Measurements from ENCODE around the gene C5AR1. TPM values are rescaled to one million over a fixed set of nuclear protein-coding genes. Genes with fewer than 3 reads are reported as not detected.
A peak's percentile ranks its signal among the peaks of the same experiment; 100 is the strongest.
"Not testable (repeated sequence)": the region's sequence is repeated elsewhere in the genome, so short reads cannot be mapped to it uniquely, and the experiment has no call there.

The C5AR1 gene
- total RNA-seq, result 12.9 TPM
- long read RNA-seq, partial matches to known transcripts, result 1 of 7 reads
- long read RNA-seq, other reads (novel, unspliced or antisense), result 6 of 7 reads

DNA sequence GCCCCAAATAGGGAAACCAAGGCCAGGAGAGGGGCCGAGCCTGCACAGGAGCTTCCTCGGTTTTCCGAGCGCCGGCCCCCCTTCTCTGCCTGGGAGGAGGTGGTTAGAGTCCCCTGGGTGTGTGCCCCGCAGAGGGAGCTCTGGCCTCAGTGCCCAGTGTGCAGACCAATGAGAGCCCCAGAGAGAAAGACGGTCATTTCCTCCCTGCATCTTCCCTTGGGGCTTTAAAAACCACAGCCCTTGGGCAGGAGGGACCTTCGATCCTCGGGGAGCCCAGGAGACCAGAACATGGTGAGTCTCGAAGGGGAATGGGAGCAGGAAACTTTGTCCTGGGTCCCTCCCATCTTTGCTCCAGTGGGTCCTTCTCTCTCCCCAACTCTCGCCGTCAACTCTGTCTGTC lies at the start of gene C5AR1:
Gene C5AR1 (plus strand): TSS at position 254 of the 400 bp plus-strand sequence. CDS start 35 bp downstream, at position 289.
- intact Hi-C loops (cut with DNase I), result loop anchor here (10.0 kb wide), 1 partner anchor 375 kb away; no protein-coding TSS in a partner anchor
- peak; percentile 91 for DNase-seq (ENCODE audit: low spot score)

DNA sequence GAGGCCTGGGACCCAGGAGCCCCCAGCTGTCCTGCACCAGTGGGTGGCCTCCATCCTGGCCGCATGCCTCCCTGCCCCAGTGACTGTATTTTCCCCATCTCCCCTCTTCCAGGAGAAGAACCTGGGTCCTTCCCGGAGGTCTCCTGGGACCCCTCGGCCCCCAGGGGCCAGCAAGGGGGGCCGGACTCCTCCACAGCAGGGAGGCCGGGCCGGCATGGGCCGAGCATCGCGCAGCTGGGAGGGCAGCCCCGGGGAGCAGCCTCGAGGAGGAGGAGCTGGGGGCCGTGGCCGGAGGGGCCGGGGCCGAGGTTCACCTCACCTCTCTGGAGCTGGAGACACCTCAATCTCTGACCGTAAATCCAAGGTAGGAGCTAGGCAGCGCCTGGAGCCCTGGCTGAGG lies 49.2 kb upstream of the C5AR1 start:
- DNase-seq (ENCODE audit: low spot score), result no peak
- intact Hi-C loops (cut with DNase I), result no loop called here

DNA sequence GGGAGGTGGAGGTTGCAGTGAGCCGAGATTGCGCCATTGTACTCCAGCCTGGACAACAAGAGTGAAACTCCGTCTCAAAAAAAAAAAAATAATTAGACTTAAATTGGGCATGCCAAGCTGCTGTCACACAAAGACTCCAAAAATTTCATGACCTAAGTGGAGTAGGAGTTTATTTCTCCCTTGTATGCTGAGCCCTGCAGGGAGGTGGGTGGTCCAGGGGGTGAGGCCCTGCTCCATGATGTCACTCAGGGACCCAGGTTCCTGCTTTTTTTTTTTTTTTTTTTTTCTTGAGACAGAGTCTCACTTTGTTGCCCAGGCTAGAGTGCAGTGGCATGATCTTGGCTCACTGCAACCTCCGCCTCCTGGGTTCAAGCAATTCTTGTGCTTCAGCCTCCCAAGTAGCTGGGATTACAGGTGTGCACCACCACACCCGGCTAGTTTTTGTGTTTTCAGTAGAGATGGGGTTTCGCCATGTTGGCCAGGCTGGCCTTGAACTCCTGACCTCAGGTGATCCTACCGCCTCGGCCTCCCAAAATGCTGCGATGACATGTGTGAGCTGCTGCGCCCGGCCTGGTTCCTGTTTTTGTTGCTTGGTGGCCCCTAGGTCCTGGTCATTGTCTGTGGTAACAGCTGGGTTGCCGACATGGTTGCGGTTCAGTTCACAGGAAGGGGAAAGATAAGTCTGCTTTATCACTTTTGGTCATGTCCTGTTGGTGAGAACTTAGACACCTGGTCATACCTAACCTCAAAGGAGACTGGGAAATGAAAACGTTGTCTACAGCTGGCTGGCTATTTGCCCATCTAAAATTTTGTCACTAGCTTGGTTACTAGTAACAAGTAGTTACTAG lies 47.5 kb upstream of the C5AR1 start:
- DNase-seq (ENCODE audit: low spot score); intact Hi-C loops (cut with DNase I): not testable (repeated sequence)

DNA sequence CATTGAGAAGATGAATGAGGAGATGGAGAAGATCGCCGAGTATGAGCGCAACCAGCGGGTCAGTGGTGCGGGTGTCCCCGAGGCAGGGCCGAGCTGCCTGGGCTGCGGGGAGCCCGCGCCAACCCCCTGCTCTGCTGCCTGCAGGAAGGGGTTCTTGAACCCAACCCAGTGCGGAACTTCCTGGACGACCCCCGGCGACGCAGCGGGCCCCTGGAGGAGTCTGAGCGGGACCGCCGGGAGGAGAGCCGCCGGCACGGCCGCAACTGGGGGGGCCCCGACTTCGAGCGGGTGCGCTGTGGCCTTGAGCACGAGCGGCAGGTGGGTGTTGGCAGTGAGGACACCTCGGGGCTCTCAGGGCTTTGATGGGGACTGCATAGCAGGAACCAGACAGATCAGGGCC lies 45.0 kb upstream of the C5AR1 start:
- intact Hi-C loops (cut with DNase I), result no loop called here
- DNase-seq (ENCODE audit: low spot score), result no peak

DNA sequence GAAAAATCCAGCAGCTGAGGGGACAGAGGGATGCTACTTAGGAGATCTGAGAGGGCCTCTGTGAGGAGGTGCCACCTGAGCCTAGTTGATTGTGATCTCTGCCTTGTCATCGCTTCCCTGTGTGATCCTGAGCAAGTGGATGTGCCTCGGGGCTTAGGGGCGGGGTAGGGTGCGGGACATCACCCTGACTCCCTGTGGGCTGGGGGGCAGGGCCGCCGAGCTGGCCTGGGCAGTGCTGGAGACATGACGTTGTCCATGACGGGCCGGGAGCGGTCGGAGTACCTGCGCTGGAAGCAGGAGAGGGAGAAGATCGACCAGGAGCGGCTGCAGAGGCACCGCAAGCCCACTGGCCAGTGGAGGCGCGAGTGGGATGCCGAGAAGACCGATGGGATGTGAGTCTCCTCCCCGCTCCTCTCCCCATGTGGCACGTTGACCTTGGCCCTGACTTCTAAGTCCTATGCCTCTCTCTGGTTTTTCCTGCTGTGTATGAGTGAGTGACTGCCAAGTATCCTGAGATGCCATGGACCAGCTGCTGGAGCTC lies 43.2 kb upstream of the C5AR1 start:
- no peak for DNase-seq (ENCODE audit: low spot score)
- intact Hi-C loops (cut with DNase I), result no loop called here

GRCh38 chr19:47267350-47267759 lies 42.3 kb upstream of the C5AR1 start:
- intact Hi-C loops (cut with DNase I), result no loop called here

GRCh38 chr19:47268028-47268427 lies 41.6 kb upstream of the C5AR1 start:
- intact Hi-C loops (cut with DNase I), result no loop called here
- DNase-seq (ENCODE audit: low spot score), result no peak

More at GRCh38 chr19:47267350-47267759, 42.3 kb upstream of the C5AR1 start:
- no peak for DNase-seq (ENCODE audit: low spot score)

GRCh38 chr19:47269596-47269995 lies 40.1 kb upstream of the C5AR1 start:
- no peak for DNase-seq (ENCODE audit: low spot score)
- intact Hi-C loops (cut with DNase I), result no loop called here

DNA sequence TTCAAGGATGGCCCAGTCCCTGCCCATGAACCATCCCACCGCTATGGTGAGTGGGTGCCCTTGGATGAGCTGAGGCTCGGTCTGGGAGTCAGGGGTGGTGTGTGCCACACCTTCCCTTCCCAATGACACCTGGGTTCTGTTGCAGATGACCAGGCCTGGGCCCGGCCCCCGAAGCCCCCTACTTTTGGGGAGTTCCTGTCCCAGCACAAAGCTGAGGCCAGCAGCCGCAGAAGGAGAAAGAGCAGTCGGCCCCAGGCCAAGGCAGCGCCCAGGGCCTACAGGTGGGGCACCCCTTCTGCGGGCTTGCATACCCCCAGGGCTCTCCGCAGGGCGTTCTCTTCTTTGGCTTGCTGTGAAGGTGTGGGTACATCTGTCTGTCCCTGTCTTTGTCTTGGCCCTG lies 39.3 kb upstream of the C5AR1 start:
- intact Hi-C loops (cut with DNase I), result no loop called here
- DNase-seq (ENCODE audit: low spot score), result no peak

GRCh38 chr19:47271949-47272348 lies 37.7 kb upstream of the C5AR1 start:
- no peak for DNase-seq (ENCODE audit: low spot score)
- intact Hi-C loops (cut with DNase I), result no loop called here

DNA sequence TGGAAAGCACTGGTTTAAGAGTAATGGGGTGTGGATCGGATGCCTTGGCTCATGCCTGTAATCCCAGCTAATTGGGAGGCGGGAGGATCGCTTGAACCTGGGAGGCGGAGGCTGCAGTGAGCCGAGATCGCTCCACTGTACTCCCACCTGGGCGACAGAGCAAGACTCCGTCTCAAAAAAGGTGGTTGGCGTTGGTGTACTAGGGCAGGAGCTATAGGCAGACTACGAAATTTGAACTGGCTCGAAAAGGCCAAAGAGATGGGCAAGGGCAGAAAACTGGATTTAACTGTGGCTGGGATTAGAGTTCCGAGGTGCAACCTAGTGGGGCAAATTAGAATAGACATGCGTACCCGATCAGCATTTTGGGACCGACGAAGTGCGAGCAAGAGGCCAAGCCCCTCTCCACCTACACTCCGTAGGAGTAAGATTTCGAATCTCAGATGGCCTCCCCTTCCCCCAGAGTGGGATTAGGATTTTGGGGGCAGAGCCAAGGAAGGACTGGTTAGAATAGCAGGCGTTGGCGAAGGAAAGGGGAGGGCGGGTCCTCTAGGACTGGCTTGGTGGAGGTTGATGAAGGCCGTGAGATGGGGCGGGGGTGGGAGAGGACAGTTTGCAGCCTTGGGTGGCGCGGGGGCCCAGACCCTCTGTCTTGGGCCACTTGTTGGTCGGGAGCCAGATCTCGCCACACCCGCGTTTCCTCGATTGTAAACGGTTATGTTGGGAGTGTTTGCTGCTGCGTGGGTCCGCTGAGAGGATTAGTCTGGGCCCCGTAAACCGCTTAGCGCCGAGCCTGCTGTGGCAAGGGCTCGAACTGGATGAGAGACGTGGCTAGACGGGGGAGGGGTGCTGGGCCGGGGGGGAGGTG lies 37.0 kb upstream of the C5AR1 start:
- intact Hi-C loops (cut with DNase I), result no loop called here
- no peak for DNase-seq (ENCODE audit: low spot score)

DNA sequence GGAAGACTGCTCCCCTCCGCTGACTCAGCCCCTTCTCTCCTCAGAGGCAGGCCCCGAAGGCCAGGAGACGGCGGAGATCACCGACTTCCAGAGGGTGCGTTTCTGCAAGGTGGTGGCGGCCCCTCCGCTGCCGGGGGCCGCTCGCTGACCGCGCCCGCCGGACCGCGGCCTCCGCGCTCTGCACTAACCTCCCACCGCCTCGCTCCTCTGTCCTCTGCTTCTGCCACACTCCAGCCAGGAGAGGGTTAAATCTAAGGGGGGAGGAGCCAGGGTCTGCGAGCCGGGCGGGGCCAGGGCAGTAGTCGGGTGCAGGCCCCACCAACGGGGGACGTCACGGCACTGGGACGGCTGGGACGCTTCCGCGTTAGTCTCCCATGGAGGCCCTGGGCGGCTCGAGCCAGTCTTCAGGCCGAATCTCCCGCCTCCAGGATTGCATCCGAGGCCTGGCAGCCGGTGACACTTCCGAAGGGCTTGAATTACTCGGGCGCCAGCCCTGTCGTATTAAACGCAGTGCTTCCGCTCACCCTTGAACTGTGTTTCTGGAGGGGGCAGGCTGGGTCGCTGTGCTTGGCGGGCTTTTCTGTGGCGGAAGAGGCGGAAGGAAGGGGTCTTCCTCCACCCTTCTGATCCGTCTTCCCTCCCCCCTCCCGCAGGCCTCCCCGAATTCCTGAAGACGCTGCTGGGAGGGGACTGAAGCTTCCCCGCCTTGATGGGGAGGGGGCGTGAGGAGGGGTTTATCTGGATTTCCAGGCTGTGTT lies 36.2 kb upstream of the C5AR1 start:
- peak; percentile 95 for DNase-seq (ENCODE audit: low spot score)
- intact Hi-C loops (cut with DNase I), result loop anchor here (1.0 kb wide), 1 partner anchor 16 kb away; no protein-coding TSS in a partner anchor

DNA sequence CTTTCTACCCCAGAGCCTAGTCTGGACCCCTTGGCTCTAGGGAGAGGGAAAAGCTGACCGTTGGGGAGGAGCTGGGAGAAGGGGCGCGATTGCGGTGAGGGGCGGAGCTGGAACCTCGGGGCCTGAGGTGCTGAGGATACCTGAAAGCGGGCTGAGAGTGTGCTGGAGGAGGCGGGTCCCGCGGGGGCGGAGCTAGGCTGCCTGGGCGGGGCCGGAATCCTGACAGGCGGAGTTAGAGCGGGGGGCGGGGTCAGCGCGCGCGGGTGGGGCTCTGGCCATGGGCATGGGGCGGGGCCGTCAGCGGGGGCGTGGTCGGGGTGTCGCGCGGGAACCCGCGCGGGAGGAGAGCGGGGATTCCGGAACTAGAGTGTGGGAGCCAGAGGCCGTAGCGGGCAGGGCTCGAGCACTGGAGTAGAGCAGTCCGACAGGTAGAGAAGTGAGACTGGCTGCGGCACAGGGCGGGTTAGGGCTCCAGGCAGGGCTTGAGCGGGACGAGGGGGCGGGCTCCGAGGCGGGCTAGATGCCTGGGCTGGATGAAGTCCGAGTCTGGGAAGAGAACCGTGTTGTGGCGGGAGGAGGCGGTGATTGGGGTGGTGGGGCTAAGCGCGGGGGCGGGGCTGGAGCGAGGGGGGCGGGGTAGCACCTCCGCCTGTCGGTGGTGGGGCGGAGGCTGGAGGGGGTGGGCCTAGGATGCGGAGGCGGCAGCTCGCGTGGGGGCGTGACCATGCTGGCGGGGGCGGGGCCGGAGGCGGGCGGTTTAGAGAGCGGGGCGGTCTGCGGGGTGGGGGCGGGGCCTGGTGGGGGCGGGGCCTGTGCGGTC lies 35.4 kb upstream of the C5AR1 start, which contains the start of gene INAFM1:
Gene INAFM1 (plus strand): TSS at position 815 of the 820 bp plus-strand sequence. CDS start 35 bp downstream, outside the sequence.
- intact Hi-C loops (cut with DNase I), result loop anchor here (1.0 kb wide), 1 partner anchor 17 kb away; no protein-coding TSS in a partner anchor
- peak; percentile 100 for DNase-seq (ENCODE audit: low spot score)

GRCh38 chr19:47274891-47275761 lies 34.5 kb upstream of the C5AR1 start:
- DNase-seq (ENCODE audit: low spot score), result peak; percentile 83
- intact Hi-C loops (cut with DNase I), result loop anchor here (1.0 kb wide), 1 partner anchor 18 kb away; no protein-coding TSS in a partner anchor

- intact Hi-C loops (cut with DNase I), result no loop called here
- no peak for DNase-seq (ENCODE audit: low spot score)
These were observed 33.7 kb upstream of the C5AR1 start for GRCh38 chr19:47275791-47276461.

- intact Hi-C loops (cut with DNase I); DNase-seq (ENCODE audit: low spot score): not testable (repeated sequence)
These were observed 33.1 kb upstream of the C5AR1 start for GRCh38 chr19:47276513-47276912.
